ENCODE results near the gene CYP4F8.

The CYP4F8 gene

DNA sequence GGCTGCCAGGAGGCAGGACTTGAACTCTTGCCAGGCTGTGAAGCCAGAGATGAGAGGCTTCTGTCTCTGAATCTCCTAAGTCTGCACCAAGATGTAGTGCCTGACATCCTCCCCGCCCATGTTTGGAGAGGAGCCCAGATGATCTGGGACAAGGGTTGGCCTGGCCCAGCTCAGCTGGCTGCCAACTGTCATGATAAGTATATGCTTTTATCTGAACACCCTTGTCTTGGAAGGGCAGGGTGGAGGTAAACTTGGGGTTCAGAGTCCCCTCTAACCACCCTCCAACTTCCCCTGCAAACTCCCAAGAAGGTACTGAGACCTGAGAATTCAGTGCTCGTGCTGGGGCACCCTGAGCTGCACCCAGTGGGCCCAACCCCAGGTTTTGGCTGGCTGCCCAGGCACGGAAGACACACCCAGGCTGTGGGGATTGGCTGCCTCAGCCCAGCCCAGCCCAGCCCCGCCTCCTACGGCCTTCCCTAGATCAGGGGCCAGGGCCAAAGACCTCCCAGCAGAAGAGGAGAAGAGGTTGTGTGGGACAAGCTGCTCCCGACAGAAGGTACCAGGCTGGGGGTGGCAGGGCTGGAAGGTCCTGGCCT lies 57.7 kb downstream of the CYP4F8 start, which contains the start of gene CYP4F12:
Gene CYP4F12, plus strand, starts transcription at position 508 of the 596 bp plus-strand sequence. CDS start 443 bp downstream, outside the sequence.
- Histone ChIP-seq H3K4me2 (ENCODE audit: low read depth, low read length, poor library complexity, severe bottlenecking) (no peak within 1 kb of the TSS), H3K36me3 (ENCODE audit: low read length) (no peaks in the 10 kb centered on the region), H3F3A (ENCODE audit: insufficient read depth) (no peaks in the 10 kb centered on the region), H3K27me3 (ENCODE audit: low read length) (no peaks in the 10 kb centered on the region), H2AFZ (ENCODE audit: low read depth, low read length, severe bottlenecking) (no peak within 1 kb of the TSS), H3K27ac (ENCODE audit: low read depth, low read length) (no peak within 1 kb of the TSS), H4K20me1 (ENCODE audit: low read depth, low read length) (no peaks in the 10 kb centered on the region), H3K9ac (ENCODE audit: low read length) (no peak within 1 kb of the TSS), H3K9me2 (replicated peaks; ENCODE audit: insufficient read depth, low read length) (no peaks in the 10 kb centered on the region), H3K9me3 (ENCODE audit: insufficient read depth, low read length) (no peaks in the 10 kb centered on the region), H3K4me3 (ENCODE audit: insufficient read depth, low read length, poor library complexity, severe bottlenecking) (no peak within 1 kb of the TSS), H3K79me2 (ENCODE audit: insufficient read depth, low read length) (no peaks in the 10 kb centered on the region)
- no peak for TF ChIP-seq EZH2phosphoT487 (conservative IDR thresholded peaks at IDR 0.05; ENCODE audit: low read length)
- TF ChIP-seq, protein P1, sequence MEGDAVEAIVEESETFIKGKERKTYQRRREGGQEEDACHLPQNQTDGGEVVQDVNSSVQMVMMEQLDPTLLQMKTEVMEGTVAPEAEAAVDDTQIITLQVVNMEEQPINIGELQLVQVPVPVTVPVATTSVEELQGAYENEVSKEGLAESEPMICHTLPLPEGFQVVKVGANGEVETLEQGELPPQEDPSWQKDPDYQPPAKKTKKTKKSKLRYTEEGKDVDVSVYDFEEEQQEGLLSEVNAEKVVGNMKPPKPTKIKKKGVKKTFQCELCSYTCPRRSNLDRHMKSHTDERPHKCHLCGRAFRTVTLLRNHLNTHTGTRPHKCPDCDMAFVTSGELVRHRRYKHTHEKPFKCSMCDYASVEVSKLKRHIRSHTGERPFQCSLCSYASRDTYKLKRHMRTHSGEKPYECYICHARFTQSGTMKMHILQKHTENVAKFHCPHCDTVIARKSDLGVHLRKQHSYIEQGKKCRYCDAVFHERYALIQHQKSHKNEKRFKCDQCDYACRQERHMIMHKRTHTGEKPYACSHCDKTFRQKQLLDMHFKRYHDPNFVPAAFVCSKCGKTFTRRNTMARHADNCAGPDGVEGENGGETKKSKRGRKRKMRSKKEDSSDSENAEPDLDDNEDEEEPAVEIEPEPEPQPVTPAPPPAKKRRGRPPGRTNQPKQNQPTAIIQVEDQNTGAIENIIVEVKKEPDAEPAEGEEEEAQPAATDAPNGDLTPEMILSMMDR (IDR thresholded peaks at IDR 0.05; ENCODE audit: insufficient read depth, low read length, poor library complexity, severe bottlenecking): no peak

DNA sequence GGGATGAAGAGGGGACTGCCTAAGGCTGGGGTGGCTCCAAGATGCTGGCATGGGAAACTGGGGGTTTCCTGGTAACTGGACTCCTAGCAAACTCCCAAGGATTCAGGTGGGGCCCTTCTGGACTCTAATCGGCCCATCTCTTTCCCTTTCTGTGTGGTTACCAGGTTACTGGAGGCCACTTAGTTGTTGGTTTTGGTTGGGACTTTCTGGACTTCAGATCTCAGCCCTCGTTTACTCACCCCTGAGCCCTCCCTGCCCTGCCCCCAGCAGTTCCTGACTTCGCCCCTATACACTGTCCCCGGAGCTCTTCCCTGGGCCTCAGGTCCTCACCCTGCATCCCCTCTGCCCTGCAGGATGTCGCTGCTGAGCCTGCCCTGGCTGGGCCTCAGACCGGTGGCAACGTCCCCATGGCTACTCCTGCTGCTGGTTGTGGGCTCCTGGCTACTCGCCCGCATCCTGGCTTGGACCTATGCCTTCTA lies 58.2 kb downstream of the CYP4F8 start:
- Histone ChIP-seq H3F3A (ENCODE audit: insufficient read depth) (no peaks in the 10 kb centered on the region), H3K4me3 (ENCODE audit: insufficient read depth, low read length, poor library complexity, severe bottlenecking) (no peak overlapping the region), H3K9me3 (ENCODE audit: insufficient read depth, low read length) (no peaks in the 10 kb centered on the region), H2AFZ (ENCODE audit: low read depth, low read length, severe bottlenecking) (no peak overlapping the region), H4K20me1 (ENCODE audit: low read depth, low read length) (no peaks in the 10 kb centered on the region), H3K27me3 (ENCODE audit: low read length) (no peaks in the 10 kb centered on the region), H3K79me2 (ENCODE audit: insufficient read depth, low read length) (no peaks in the 10 kb centered on the region), H3K27ac (ENCODE audit: low read depth, low read length) (no peak overlapping the region), H3K36me3 (ENCODE audit: low read length) (no peaks in the 10 kb centered on the region), H3K9ac (ENCODE audit: low read length) (no peak overlapping the region), H3K9me2 (replicated peaks; ENCODE audit: insufficient read depth, low read length) (no peaks in the 10 kb centered on the region), H3K4me2 (ENCODE audit: low read depth, low read length, poor library complexity, severe bottlenecking) (no peak overlapping the region)
- TF ChIP-seq, protein P1 (IDR thresholded peaks at IDR 0.05; ENCODE audit: insufficient read depth, low read length, poor library complexity, severe bottlenecking): no peak
- TF ChIP-seq EZH2phosphoT487 (conservative IDR thresholded peaks at IDR 0.05; ENCODE audit: low read length): no peak

DNA sequence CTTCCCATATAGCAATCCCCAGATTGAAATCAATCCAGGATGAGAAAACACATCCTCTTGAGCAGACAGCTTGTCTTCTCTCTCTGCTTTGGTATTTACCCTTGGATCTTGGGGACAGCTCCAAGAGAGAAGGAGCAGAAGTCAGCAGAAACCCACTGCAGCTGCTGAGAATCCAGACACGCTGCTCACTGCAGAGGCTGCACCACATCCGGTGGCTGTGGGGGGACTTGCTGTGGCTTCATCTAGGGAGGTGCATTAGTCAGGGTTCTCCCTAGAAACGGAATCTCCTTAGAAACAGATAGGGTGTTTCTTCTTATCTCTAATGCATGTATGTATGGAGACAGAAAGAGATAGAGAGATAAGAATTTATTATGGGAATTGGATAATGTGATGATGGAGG lies 60.5 kb downstream of the CYP4F8 start:
- TF ChIP-seq, protein P1 (IDR thresholded peaks at IDR 0.05; ENCODE audit: insufficient read depth, low read length, poor library complexity, severe bottlenecking): no peak
- TF ChIP-seq EZH2phosphoT487 (conservative IDR thresholded peaks at IDR 0.05; ENCODE audit: low read length): no peak
- no peaks in the 10 kb centered on the region for H4K20me1 ChIP-seq (ENCODE audit: low read depth, low read length)
- H3K9ac ChIP-seq (ENCODE audit: low read length): no peak overlapping the region
- H3K9me3 ChIP-seq (ENCODE audit: insufficient read depth, low read length): no peaks in the 10 kb centered on the region
- H2AFZ ChIP-seq (ENCODE audit: low read depth, low read length, severe bottlenecking): no peak overlapping the region
- no peaks in the 10 kb centered on the region for H3K9me2 ChIP-seq (replicated peaks; ENCODE audit: insufficient read depth, low read length)
- no peak overlapping the region for H3K4me2 ChIP-seq (ENCODE audit: low read depth, low read length, poor library complexity, severe bottlenecking)
- no peaks in the 10 kb centered on the region for H3K27me3 ChIP-seq (ENCODE audit: low read length)
- H3K4me3 ChIP-seq (ENCODE audit: insufficient read depth, low read length, poor library complexity, severe bottlenecking): no peak overlapping the region
- H3K27ac ChIP-seq (ENCODE audit: low read depth, low read length): no peak overlapping the region
- H3K36me3 ChIP-seq (ENCODE audit: low read length): no peaks in the 10 kb centered on the region
- no peaks in the 10 kb centered on the region for H3F3A ChIP-seq (ENCODE audit: insufficient read depth)
- H3K79me2 ChIP-seq (ENCODE audit: insufficient read depth, low read length): no peaks in the 10 kb centered on the region
